ENCODE measurements around the gene OR9A2.

OR9A2 gene

GRCh38 chr7:143027032-143027431 is at the start of gene OR9A2:
TSS of gene OR9A2 (minus strand) at chr7:143027132. CDS start at chr7:143027132, 0 bp downstream.
- DNase-seq = no peak

DNA sequence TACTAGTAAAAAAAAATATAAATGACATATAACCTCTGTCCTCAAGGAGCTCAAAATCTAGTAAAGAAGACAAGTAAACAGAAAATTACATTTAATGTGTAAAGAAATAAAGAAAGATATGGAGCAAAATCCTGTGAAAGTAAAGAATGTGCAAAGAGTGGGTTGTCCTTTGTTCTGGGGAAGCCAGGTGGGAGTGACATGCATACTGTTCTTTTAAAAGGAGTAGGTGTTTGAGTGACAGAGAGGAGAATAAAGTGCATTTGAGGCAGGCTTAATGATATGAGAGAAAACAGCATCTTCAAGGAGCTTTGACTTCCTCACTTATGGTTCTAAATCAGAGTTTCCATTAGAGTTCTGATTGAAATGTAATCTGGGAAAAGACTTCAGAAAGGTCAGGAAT is 47.2 kb upstream of the OR9A2 start:
- no peak for DNase-seq

GRCh38 chr7:143073556-143073955 is 46.6 kb upstream of the OR9A2 start:
- no peak for DNase-seq

DNA sequence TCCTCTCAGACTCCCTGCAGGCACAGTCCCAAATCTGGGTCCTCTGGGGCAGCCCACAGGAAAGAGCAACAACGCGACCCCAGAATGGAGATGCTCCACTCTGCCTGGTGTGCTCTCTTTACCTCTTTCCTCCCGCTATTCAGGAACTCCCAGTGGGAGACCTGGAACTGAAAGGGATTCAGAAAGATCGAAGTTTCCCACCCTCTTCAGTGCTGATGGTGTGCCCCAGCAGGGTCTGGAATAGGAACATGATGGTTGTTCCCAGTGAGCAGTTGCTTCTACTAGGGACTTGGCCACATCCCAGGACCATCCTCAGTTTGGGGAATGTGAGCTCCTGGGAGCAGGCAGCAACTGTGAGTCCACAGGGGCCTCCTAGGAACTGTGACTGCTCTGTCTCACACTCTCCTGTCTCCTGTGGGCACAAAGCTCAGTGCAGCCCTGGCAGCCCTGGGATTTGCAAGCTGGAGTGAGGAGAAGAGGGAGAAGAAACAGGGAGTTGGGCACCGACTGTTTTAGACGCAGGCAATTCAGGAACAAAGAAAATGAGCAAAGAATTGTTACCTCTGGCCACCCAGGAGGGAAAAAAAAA is 43.1 kb upstream of the OR9A2 start:
- DNase-seq = no peak

- no peak for DNase-seq
Observed at GRCh38 chr7:143068446-143068845, 41.5 kb upstream of the OR9A2 start.

- no peak for DNase-seq
Observed at GRCh38 chr7:143063741-143064140, 36.8 kb upstream of the OR9A2 start.

- no peak for DNase-seq
Observed at GRCh38 chr7:143055754-143056153, 28.8 kb upstream of the OR9A2 start.

- no peak for DNase-seq
Observed at GRCh38 chr7:143054621-143055020, 27.7 kb upstream of the OR9A2 start.

- DNase-seq = no peak
Observed at GRCh38 chr7:143052041-143052440, 25.1 kb upstream of the OR9A2 start, which contains the start of gene OR6V1. TSS of gene OR6V1 (plus strand) at chr7:143052341. CDS start at chr7:143052341, 0 bp downstream.

DNA sequence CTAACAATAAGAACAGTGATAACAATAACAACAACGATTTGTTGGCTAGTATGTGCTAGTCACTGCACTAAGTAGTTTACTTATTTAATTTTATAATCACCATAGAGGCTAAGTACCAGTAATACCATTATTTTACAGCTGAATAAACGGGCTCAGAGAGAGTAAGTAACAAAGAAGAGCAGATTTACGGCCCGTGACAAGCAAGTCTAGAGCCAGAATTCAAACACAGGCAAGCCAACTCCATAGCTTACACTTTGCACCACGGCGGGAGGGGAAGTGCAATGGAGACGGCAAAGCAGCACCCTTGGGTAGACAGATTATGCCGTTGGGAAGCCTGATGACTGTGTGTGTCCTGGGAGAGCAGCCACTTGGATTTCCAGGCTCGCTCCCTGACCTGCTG is 24.0 kb upstream of the OR9A2 start:
- no peak for DNase-seq

GRCh38 chr7:143049362-143049761 is 22.4 kb upstream of the OR9A2 start:
- DNase-seq = no peak

- DNase-seq = no peak
Observed at GRCh38 chr7:143048827-143049226, 21.9 kb upstream of the OR9A2 start.

DNA sequence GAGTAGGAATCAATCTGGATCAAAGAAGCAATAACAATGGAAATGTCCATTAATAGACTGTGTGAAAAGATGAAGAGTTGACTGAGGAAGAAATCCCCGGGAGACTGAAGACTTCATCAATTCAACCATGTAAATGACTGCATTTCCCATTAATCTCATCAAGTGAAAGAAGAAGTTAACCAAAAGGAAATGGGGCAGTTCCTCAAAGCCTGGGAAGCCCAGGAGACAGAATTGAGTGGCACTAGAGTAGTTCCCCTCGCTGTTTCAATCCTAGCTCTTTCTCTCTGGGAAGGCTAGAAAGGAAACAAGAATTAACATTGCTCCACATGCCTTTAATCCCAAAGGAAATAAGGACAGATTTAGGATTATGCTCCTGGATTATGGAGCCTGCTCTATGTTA is 20.4 kb upstream of the OR9A2 start:
- DNase-seq = no peak

DNA sequence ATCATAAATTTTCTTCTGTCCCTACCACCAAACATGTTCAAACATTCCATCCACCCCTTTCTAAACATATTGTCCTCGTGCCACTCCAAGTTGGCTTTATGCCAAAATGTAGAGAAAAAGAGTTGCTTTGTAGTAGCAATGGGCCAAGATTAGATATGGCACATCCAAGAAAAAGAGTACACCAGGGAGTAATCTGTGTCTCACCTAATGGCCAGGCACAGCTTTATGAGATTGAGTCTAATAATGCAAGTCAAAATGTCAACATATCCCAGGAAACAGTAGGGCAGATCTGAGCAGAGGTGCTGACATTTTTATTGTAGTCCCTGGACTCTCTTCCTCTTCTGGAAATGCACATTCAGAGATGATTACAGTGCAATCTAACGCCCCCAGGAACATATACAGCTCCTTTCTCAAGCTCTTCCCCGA is 19.5 kb upstream of the OR9A2 start:
- no peak for DNase-seq

- DNase-seq = no peak
Observed at GRCh38 chr7:143043391-143043790, 16.5 kb upstream of the OR9A2 start.

GRCh38 chr7:143042790-143043271 is 15.9 kb upstream of the OR9A2 start:
- DNase-seq = no peak

- no peak for DNase-seq
Observed at GRCh38 chr7:143042159-143042789, 15.3 kb upstream of the OR9A2 start.

DNA sequence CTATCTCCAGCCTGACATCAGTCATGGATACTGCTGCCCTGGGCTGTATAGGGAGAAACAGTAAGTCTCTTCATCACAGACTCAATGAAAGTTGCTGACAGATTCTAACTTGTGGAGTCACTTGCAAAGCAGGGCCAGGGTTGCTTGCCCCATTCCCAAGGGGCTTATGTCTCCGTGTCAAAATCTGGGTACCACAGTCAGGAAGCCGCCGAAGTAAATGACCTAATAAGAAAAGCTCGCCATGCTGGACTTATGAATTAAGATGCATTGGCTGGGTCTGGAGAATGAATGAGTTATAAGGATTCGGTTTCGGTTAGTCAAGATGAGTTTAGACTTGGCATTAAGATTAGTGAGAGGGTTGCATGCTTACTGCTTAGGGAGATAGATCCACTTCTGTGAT is 14.4 kb upstream of the OR9A2 start:
- no peak for DNase-seq

GRCh38 chr7:143040209-143040715 is 13.3 kb upstream of the OR9A2 start:
- no peak for DNase-seq

DNA sequence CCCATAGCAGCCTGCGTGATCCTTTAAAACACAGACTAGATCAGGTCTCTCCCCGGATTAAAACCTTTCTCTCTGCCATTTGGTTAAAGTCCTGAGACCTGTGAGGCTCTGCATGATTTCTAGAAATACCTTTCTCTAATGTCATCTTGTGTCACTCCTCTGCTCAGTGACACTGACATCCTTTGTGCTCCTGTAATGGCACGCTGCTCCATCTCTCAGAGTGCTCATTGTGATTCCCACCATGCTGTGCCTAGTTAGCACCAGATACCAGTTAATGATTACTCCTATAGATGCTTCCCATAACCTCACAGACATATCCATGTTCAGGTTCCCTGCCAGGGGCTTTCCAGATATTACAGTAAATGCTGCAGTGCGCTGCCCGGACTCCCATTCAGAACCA is 11.7 kb upstream of the OR9A2 start:
- DNase-seq = no peak

DNA sequence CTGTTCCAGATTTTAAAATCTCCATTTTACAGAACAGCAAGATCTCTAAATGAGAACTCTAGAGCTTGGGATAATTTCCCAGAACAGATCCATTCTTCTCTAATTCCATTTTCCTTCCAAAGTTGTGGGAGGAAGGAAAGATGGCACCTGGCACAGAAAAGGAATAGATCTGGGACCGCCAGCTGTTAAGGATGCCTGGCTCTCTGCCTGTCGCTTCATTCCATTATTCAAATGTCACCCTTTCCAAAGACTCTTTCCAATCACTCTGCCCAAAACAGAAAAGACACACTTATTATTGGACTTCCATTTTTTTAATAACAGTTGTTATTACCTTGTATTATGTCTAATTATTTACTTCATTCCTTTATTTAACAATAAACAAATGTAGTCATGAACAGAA is 751 bp upstream of the OR9A2 start:
- DNase-seq = no peak

DNA sequence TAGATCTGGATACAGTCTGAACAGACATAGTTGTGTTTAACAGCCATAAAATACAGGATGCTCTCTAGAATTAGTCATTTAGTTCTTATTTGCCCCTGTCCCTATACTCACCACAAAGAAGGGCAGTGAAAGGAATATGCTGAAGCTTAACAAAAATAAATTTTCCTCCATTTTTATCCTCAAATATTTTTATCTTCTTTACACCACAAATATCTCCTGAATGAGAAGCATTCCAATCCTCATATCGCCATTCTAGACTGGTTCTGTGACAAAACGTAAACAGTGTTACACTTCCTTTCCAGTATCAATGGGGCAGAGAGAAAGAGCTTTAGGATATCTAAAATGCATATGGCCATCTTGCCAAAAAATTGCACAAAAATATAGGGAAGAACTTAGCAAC is 1.6 kb downstream of the OR9A2 start:
- no peak for DNase-seq

DNA sequence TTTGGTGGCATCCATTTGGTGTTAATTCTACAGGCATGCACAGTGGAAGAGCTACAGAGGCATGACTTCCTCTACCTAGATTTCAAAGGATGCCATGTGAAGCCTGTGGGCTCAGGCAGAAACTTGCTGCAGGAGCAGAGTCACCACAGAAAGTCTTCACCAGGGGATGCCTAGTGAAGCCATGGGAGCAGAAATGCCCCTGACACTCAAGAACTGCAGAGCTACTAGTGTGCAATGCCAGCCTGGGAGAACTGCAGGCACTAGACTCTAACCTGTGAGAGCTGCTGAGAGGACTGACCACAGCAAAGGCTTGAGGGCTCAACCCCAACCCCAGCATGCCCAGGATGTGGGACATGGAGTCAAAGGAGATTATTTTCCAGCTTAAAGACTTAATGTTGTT is 3.9 kb downstream of the OR9A2 start:
- no peak for DNase-seq

GRCh38 chr7:143018931-143019330 is 8.0 kb downstream of the OR9A2 start:
- no peak for DNase-seq

GRCh38 chr7:143016996-143017395 is 9.9 kb downstream of the OR9A2 start:
- no peak for DNase-seq
